IMR-90 (cell line): ENCODE measurements around the gene ATOH8. TPM values are rescaled to one million over a fixed set of nuclear protein-coding genes. Genes with fewer than 3 reads are reported as not detected.
A peak's percentile ranks its signal among the peaks of the same experiment; 100 is the strongest.

Source experiments
- ATAC-seq: fragments of 200-7000 bp; cut with Tn5 transposase; 2 replicates; pipeline ENCODE4 v1.9.1; 2020; ENCODE audit warnings: low read depth, mild to moderate bottlenecking, moderate library complexity
- BruUV-seq: library from RNA; stranded (reverse); fragments of 400-500 nt; replicated peaks from 2 replicates; lab custom pipeline; 2021; lab: Mats Ljungman, UMichigan
- CTCF ChIA-PET: fragments of 300-600 bp; formaldehyde crosslinking; extraction: SDS; loops from one replicate; lab custom pipeline; 2021; ENCODE audit warnings: antibody characterized with exemption; lab: Yijun Ruan, JAX
- POLR2A ChIA-PET: fragments of 300-600 bp; sonication (Branson Sonifier 250); formaldehyde crosslinking; loops from one replicate; lab custom pipeline; 2022; ENCODE audit warnings: antibody characterized with exemption; ENCODE audit not compliant: unreplicated experiment; lab: Charles Lee
- DNase-seq: peaks from one replicate; pipeline ENCODE4 v3.0.0; 2013
- H2AFZ ChIP-seq: replicated peaks from 2 replicates; pipeline ENCODE3; 2013; ENCODE audit warnings: low read length, mild to moderate bottlenecking; ENCODE audit not compliant: poor library complexity
- H2AK5ac ChIP-seq: 2 replicates; pipeline ENCODE4 v1.6.1; 2013; ENCODE audit warnings: low read depth, low read length, inconsistent platforms
- H2AK9ac ChIP-seq: replicated peaks from 2 replicates; pipeline ENCODE3; 2013; ENCODE audit warnings: mild to moderate bottlenecking, low read depth, low read length, moderate library complexity; ENCODE audit not compliant: poor library complexity
- H2BK120ac ChIP-seq: 2 replicates; pipeline ENCODE4 v1.6.1; 2013; ENCODE audit warnings: low read depth, low read length, inconsistent platforms
- H2BK15ac ChIP-seq: 3 replicates; pipeline ENCODE4 v1.6.1; 2013; ENCODE audit warnings: low read depth, low read length, inconsistent platforms
- H2BK20ac ChIP-seq: 2 replicates; pipeline ENCODE4 v1.6.1; 2013; ENCODE audit warnings: low read depth, mild to moderate bottlenecking, inconsistent platforms, low read length, moderate library complexity
- H2BK5ac ChIP-seq: 2 replicates; pipeline ENCODE4 v1.6.1; 2013; ENCODE audit warnings: mild to moderate bottlenecking, low read depth, low read length, inconsistent platforms; ENCODE audit not compliant: poor library complexity, severe bottlenecking
- H3K14ac ChIP-seq: replicated peaks from 2 replicates; pipeline ENCODE4 v1.6.1; 2013; ENCODE audit warnings: low read depth, low read length, inconsistent platforms
- H3K18ac ChIP-seq: 2 replicates; pipeline ENCODE4 v1.6.1; 2013; ENCODE audit warnings: low read depth, low read length, control low read depth
- H3K23ac ChIP-seq: 2 replicates; pipeline ENCODE4 v1.6.1; 2013; ENCODE audit warnings: low read depth, low read length, inconsistent platforms
- H3K27ac ChIP-seq: 2 replicates; pipeline ENCODE4 v1.5.1; 2013; ENCODE audit warnings: mild to moderate bottlenecking, control low read depth, low read length; ENCODE audit not compliant: insufficient read depth
- H3K27me3 ChIP-seq: 2 replicates; pipeline ENCODE4 v1.6.1; 2013; ENCODE audit warnings: low read length; ENCODE audit not compliant: control insufficient read depth, insufficient read depth
- H3K36me3 ChIP-seq: 2 replicates; pipeline ENCODE4 v1.6.1; 2013; ENCODE audit warnings: low read length, mixed read lengths; ENCODE audit not compliant: control insufficient read depth, insufficient read depth
- H3K4ac ChIP-seq: 2 replicates; pipeline ENCODE4 v1.6.1; 2013; ENCODE audit warnings: low read depth, low read length, inconsistent platforms
- H3K4me1 ChIP-seq: 2 replicates; pipeline ENCODE4 v1.6.1; 2013; ENCODE audit warnings: low read length, mixed read lengths; ENCODE audit not compliant: control insufficient read depth, insufficient read depth
- H3K4me2 ChIP-seq: 2 replicates; pipeline ENCODE4 v1.6.1; 2013; ENCODE audit warnings: low read depth, mild to moderate bottlenecking, control low read depth, low read length, moderate library complexity
- H3K4me3 ChIP-seq: 2 replicates; pipeline ENCODE4 v1.5.1; 2013; ENCODE audit warnings: low read depth, mild to moderate bottlenecking, control low read depth, low read length, moderate library complexity; ENCODE audit not compliant: insufficient read depth
- H3K56ac ChIP-seq: 2 replicates; pipeline ENCODE4 v1.6.1; 2013; ENCODE audit warnings: low read length, inconsistent platforms; ENCODE audit not compliant: insufficient read depth; ENCODE audit errors: extremely low read depth
- H3K79me1 ChIP-seq, 2 experiments: 2 replicates each; pipeline ENCODE4 v1.6.1; 2013; ENCODE audit warnings: low read length in 2 of 2, inconsistent platforms in 1 of 2, low read depth in 1 of 2
- H3K9ac ChIP-seq: 2 replicates; pipeline ENCODE4 v1.6.1; 2013; ENCODE audit warnings: low read depth, low read length, control low read depth
- H3K9me1 ChIP-seq: 2 replicates; pipeline ENCODE4 v1.6.1; 2013; ENCODE audit warnings: low read length, inconsistent platforms; ENCODE audit not compliant: insufficient read depth
- H3K9me3 ChIP-seq: 2 replicates; pipeline ENCODE4 v1.6.1; 2013; ENCODE audit warnings: low read length; ENCODE audit not compliant: control insufficient read depth, insufficient read depth
- H4K20me1 ChIP-seq: 2 replicates; pipeline ENCODE4 v1.6.1; 2013; ENCODE audit warnings: low read length, inconsistent platforms; ENCODE audit not compliant: insufficient read depth
- H4K5ac ChIP-seq: 2 replicates; pipeline ENCODE4 v1.6.1; 2013; ENCODE audit warnings: mild to moderate bottlenecking, low read depth, low read length, control low read depth
- H4K8ac ChIP-seq, 2 experiments: 2 replicates each; pipeline ENCODE4 v1.6.1; 2013; ENCODE audit warnings: low read depth in 2 of 2, low read length in 2 of 2, control low read depth in 1 of 2, inconsistent platforms in 1 of 2
- H4K91ac ChIP-seq: 2 replicates; pipeline ENCODE4 v1.6.1; 2013; ENCODE audit warnings: low read depth, low read length, inconsistent platforms; ENCODE audit not compliant: insufficient read depth
- BHLHE40 ChIP-seq: fragments of 150-350 bp; IDR thresholded peaks from 2 replicates; pipeline ENCODE4 v1.6.1; 2016; ENCODE audit warnings: mild to moderate bottlenecking, low read depth, low read length
- CEBPB ChIP-seq: IDR thresholded peaks from 2 replicates; pipeline ENCODE4 v1.6.1; 2012; ENCODE audit warnings: low read depth, low read length, improper control_type of control experiment
- CHD1 ChIP-seq: IDR thresholded peaks from 2 replicates; pipeline ENCODE4 v1.6.1; 2012; ENCODE audit warnings: low read depth, low read length, improper control_type of control experiment
- CTCF ChIP-seq: conservative IDR thresholded peaks from 2 replicates; pipeline ENCODE4 v1.5.1; 2012; ENCODE audit warnings: mild to moderate bottlenecking, low read depth, low read length, improper control_type of control experiment
- ELK1 ChIP-seq: fragments of 150-350 bp; IDR thresholded peaks from 2 replicates; pipeline ENCODE4 v1.6.1; 2016; ENCODE audit warnings: low read depth, mild to moderate bottlenecking, low read length, moderate library complexity, borderline replicate concordance
- FOS ChIP-seq: fragments of 150-350 bp; IDR thresholded peaks from 2 replicates; pipeline ENCODE4 v1.6.1; 2016; ENCODE audit warnings: low read depth, low read length
- MAFK ChIP-seq: IDR thresholded peaks from 2 replicates; pipeline ENCODE4 v1.6.1; 2012; ENCODE audit warnings: low read depth, low read length, improper control_type of control experiment
- MAZ ChIP-seq: IDR thresholded peaks from 2 replicates; pipeline ENCODE4 v1.6.1; 2012; ENCODE audit warnings: low read depth, mild to moderate bottlenecking, low read length, improper control_type of control experiment, moderate library complexity, borderline replicate concordance
- MXI1 ChIP-seq: IDR thresholded peaks from 2 replicates; pipeline ENCODE4 v1.6.1; 2012; ENCODE audit warnings: low read depth, mild to moderate bottlenecking, low read length, moderate library complexity, borderline replicate concordance
- NFE2L2 ChIP-seq: fragments of 150-350 bp; IDR thresholded peaks from 2 replicates; pipeline ENCODE4 v1.6.1; 2016; ENCODE audit warnings: low read depth, mild to moderate bottlenecking, low read length
- POLR2A ChIP-seq: IDR thresholded peaks from 2 replicates; pipeline ENCODE4 v1.6.1; 2012; ENCODE audit warnings: mild to moderate bottlenecking, low read depth, low read length
- RAD21 ChIP-seq: IDR thresholded peaks from 2 replicates; pipeline ENCODE4 v1.6.1; 2012; ENCODE audit warnings: low read length, improper control_type of control experiment
- RCOR1 ChIP-seq: IDR thresholded peaks from 2 replicates; pipeline ENCODE4 v1.6.1; 2012; ENCODE audit warnings: mild to moderate bottlenecking, low read length, improper control_type of control experiment; ENCODE audit not compliant: insufficient replicate concordance
- RFX5 ChIP-seq: IDR thresholded peaks from 2 replicates; pipeline ENCODE4 v1.8.0; 2012; ENCODE audit warnings: low read depth, mild to moderate bottlenecking, low read length, moderate library complexity
- SMC3 ChIP-seq: fragments of 150-350 bp; IDR thresholded peaks from 2 replicates; pipeline ENCODE4 v1.6.1; 2016; ENCODE audit warnings: low read depth, mild to moderate bottlenecking, antibody characterized with exemption, low read length, moderate library complexity
- USF2 ChIP-seq: fragments of 150-350 bp; IDR thresholded peaks from 2 replicates; pipeline ENCODE4 v1.6.1; 2017; ENCODE audit warnings: mild to moderate bottlenecking, antibody characterized with exemption, low read length, low read depth
- WGBS, 2 experiments: methylation state at CpG; one replicate each; pipeline versions ENCODE4 v1.1.5 to v1.1.7; 2013; ENCODE audit warnings: missing lambda C conversion rate in 2 of 2; ENCODE audit not compliant: insufficient read length in 1 of 2; ENCODE audit errors: extremely low coverage in 2 of 2; 5-methylcytosine and 5-hydroxymethylcytosine counted together
- dilution Hi-C: fragments of 300-500 bp; cut with HindIII; formaldehyde crosslinking; loops from one replicate; pipeline ENCODE4 v1.14.3; 2018; ENCODE audit warnings: low sequenced_read_pairs; ENCODE audit not compliant: unreplicated experiment
- in situ Hi-C: fragments of 300-500 bp; cut with MboI; formaldehyde crosslinking; loops from 3 replicates; pipeline ENCODE4 v1.14.3; 2019; ENCODE audit warnings: low sequenced_read_pairs, inconsistent platforms, mixed read lengths
- intact Hi-C: fragments of 100-400 bp; cut with micrococcal nuclease; formaldehyde crosslinking; loops from 2 replicates; pipeline ENCODE4 v1.10.0; 2022
- polyA plus RNA-seq, 3 experiments: library from polyadenylated mRNA; depleted of rRNA; stranded (reverse); fragments of >200 nt; gene quantifications; 2 replicates each; pipeline ENCODE4 v1.2.3, GENCODE V29; 2012; ENCODE audit warnings: low replicate concordance in 1 of 3
- total RNA-seq: library from RNA; depleted of rRNA; stranded (reverse); fragments of >200 nt; gene quantifications from 2 replicates; pipeline ENCODE4 v1.2.3, GENCODE V29; 2012

Gene ATOH8
- total and polyA plus RNA-seq, 2 of the 4 experiments (the other 2 are of a cell fraction) = 7.9 to 9.0 TPM

GRCh38 chr2:85706063-85706462 is 47.7 kb upstream of the ATOH8 start:
- H3K27ac ChIP-seq = no peak overlapping the region
- ATAC-seq (no peak), DNase-seq (no peak)
- no peak for TF ChIP-seq MXI1
- no peak for TF ChIP-seq SMC3
- no peak for TF ChIP-seq CHD1
- no peak for TF ChIP-seq RFX5
- no peak for TF ChIP-seq CEBPB
- TF ChIP-seq BHLHE40 = no peak
- no peak for TF ChIP-seq RAD21
- no peak for TF ChIP-seq FOS
- TF ChIP-seq ELK1 = no peak
- TF ChIP-seq CTCF = no peak
- no peak for TF ChIP-seq NFE2L2
- no peak for TF ChIP-seq RCOR1
- TF ChIP-seq MAZ = no peak
- no peak for TF ChIP-seq POLR2A
- TF ChIP-seq USF2 = no peak
- no peak for TF ChIP-seq MAFK
- H3K4me2 ChIP-seq = no peak overlapping the region
- H2BK5ac ChIP-seq = no peak overlapping the region
- peak overlapping the region; percentile 35 for H2BK20ac ChIP-seq
- H4K5ac ChIP-seq = no peak overlapping the region; the same call in 1 of the 2 replicates
- H3K4ac ChIP-seq = peak overlapping the region; percentile 90
- peaks cover 2% of the 10 kb centered on the region; the same call in 1 of the 2 replicates for H4K20me1 ChIP-seq
- H2BK15ac ChIP-seq = peak overlapping the region; percentile 43; the same call in 1 of the 3 replicates
- no peak overlapping the region for H3K9ac ChIP-seq
- H3K79me1 ChIP-seq = no peaks in the 10 kb centered on the region
- POLR2A ChIA-PET = interaction anchor here (0.6 kb wide), 1 partner anchor 182 kb away, joined by 3 read pairs; no protein-coding TSS in a partner anchor
- intact Hi-C loops = loop anchor here (5.0 kb wide), 1 partner anchor 284 kb away; no protein-coding TSS in a partner anchor
- peak overlapping the region in 1 of 2 experiments; percentile 15; a peak in 1 of 4 replicates for H4K8ac ChIP-seq
- BruUV-seq = no TSS peak
- H3K36me3 ChIP-seq = no peaks in the 10 kb centered on the region
- no peak overlapping the region for H3K56ac ChIP-seq
- WGBS, 2 experiments = 17% methylated on average over 1 of the region's 6 CpGs; no CpG with 5 or more reads in 1 of the 2 experiments
- H3K23ac ChIP-seq = no peak overlapping the region
- peak overlapping the region; percentile 20 for H2AK9ac ChIP-seq
- in situ Hi-C loops = loop anchor here (5.0 kb wide), 1 partner anchor 59 kb away; no protein-coding TSS in a partner anchor
- CTCF ChIA-PET = interaction anchor here (1.0 to 2.2 kb wide), 2 partner anchors 27 to 69 kb away, joined by 4 to 7 read pairs; no protein-coding TSS in a partner anchor
- H2AFZ ChIP-seq = no peak overlapping the region
- peak overlapping the region; percentile 91 for H2BK120ac ChIP-seq
- peak overlapping the region; percentile 30 for H4K91ac ChIP-seq
- H3K9me1 ChIP-seq = no peaks in the 10 kb centered on the region
- H3K4me1 ChIP-seq = peaks cover 20% of the 10 kb centered on the region
- dilution Hi-C loops = no loop called here
- H3K4me3 ChIP-seq = no peak overlapping the region
- peak overlapping the region; percentile 67 for H2AK5ac ChIP-seq
- 0 out of 2 replicates have a peak overlapping the region, but pooled peaks have one; percentile 32 for H3K14ac ChIP-seq
- H3K27me3 ChIP-seq = no peaks in the 10 kb centered on the region; the same call in 1 of the 2 replicates
- H3K18ac ChIP-seq = 0 out of 2 replicates have a peak overlapping the region, but pooled peaks have one; percentile 9
- no peaks in the 10 kb centered on the region for H3K9me3 ChIP-seq
